Body of pancreas (tissue), 4 donors: Measurements from ENCODE around the gene RPS26.

ENCODE experiments used
- CTCF ChIP-seq, 7 experiments: fragments of 450-650 bp in 4 of 7; fragments of 200-600 bp in 3 of 7; sonication (generic) in 3 of 7; IDR thresholded peaks; one replicate each; pipeline ENCODE4 v1.5.1; 2016 to 2019; ENCODE audit warnings: antibody characterized with exemption in 7 of 7
- POLR2A ChIP-seq, 3 donors: fragments of 450-650 bp; IDR thresholded peaks; one replicate each; pipeline ENCODE4 v1.6.1; 2016; ENCODE audit warnings: antibody characterized with exemption in 3 of 3, mild to moderate bottlenecking in 2 of 3

GRCh38 chr12:56086608-56087007 lies 44.9 kb downstream of the RPS26 start:
- TF ChIP-seq CTCF (IDR thresholded peaks at IDR 0.05) (no peak), POLR2A (IDR thresholded peaks at IDR 0.05) (no peak)
